HepG2 (cell line): Measurements from ENCODE around the gene DCDC2. TPM values are rescaled to one million over a fixed set of nuclear protein-coding genes. Genes with fewer than 3 reads are reported as not detected.
A peak's percentile ranks its signal among the peaks of the same experiment; 100 is the strongest.

Source experiments
- ARID4A ChIP-seq: sonication (generic); formaldehyde crosslinking; IDR thresholded peaks from 2 replicates; pipeline ENCODE4 v1.5.0; 2020; ENCODE audit warnings: mild to moderate bottlenecking, missing genetic modification reagents, borderline replicate concordance
- FOXC1 ChIP-seq: sonication (generic); formaldehyde crosslinking; IDR thresholded peaks from 2 replicates; pipeline ENCODE4 v1.8.0; 2022; ENCODE audit warnings: mild to moderate bottlenecking, missing genetic modification reagents, borderline replicate concordance
- IKZF1 ChIP-seq: fragments of 450-650 bp; IDR thresholded peaks from 2 replicates; pipeline ENCODE4 v1.7.1; 2016
- MBD4 ChIP-seq: IDR thresholded peaks from 2 replicates; pipeline ENCODE4 v1.6.1; 2012; ENCODE audit warnings: low read length, inconsistent platforms, borderline replicate concordance
- RBFOX2 ChIP-seq: fragments of 200-400 bp; formaldehyde crosslinking; IDR thresholded peaks from 2 replicates; pipeline ENCODE4 v1.6.1; 2017; ENCODE audit warnings: low read depth, mild to moderate bottlenecking, low read length
- SRSF4 ChIP-seq: fragments of 200-400 bp; formaldehyde crosslinking; IDR thresholded peaks from one replicate; pipeline ENCODE4 v1.6.1; 2018; ENCODE audit warnings: mild to moderate bottlenecking, low read depth, low read length, moderate library complexity; ENCODE audit not compliant: poor library complexity, severe bottlenecking
- ZFYVE20 ChIP-seq: sonication (generic); formaldehyde crosslinking; IDR thresholded peaks from 2 replicates; pipeline ENCODE4 v1.8.0; 2023; ENCODE audit warnings: low read depth, mild to moderate bottlenecking, moderate library complexity, missing genetic modification reagents, borderline replicate concordance
- ZMYM4 ChIP-seq: sonication (generic); formaldehyde crosslinking; IDR thresholded peaks from 2 replicates; pipeline ENCODE4 v1.8.1; 2023; ENCODE audit warnings: mild to moderate bottlenecking, missing genetic modification reagents
- ZNF335 ChIP-seq: sonication (generic); formaldehyde crosslinking; IDR thresholded peaks from 2 replicates; pipeline ENCODE4 v1.4.0; 2020; ENCODE audit warnings: missing genetic modification reagents
- ZNF572 ChIP-seq: sonication (generic); formaldehyde crosslinking; IDR thresholded peaks from 2 replicates; pipeline ENCODE4 v1.5.1; 2020; ENCODE audit warnings: mild to moderate bottlenecking, missing genetic modification reagents
- ZNF766 ChIP-seq: sonication (generic); formaldehyde crosslinking; IDR thresholded peaks from 2 replicates; pipeline ENCODE4 v1.5.0; 2020; ENCODE audit warnings: missing genetic modification reagents, borderline replicate concordance
- polyA plus RNA-seq, 8 experiments: library from polyadenylated mRNA; depleted of rRNA in 3 of 8; stranded (reverse) in 7 of 8; unstranded in 1 of 8; fragments of >200 nt; fragmentation: Illumina TruSeq in 4 of 8; extraction: Trizol in 4 of 8; gene quantifications; 2 replicates each; pipeline versions ENCODE4 v1.2.1 to v1.2.3, GENCODE V29; 2011 to 2016; ENCODE audit warnings: low read depth in 4 of 8, missing spikeins in 1 of 8, mixed read lengths in 1 of 8; ENCODE audit not compliant: insufficient read depth in 1 of 8
- total RNA-seq, 5 experiments: library from RNA; depleted of rRNA; stranded (reverse); fragments of >200 nt; fragmentation: Illumina TruSeq; extraction: Trizol; gene quantifications; 2 replicates each; pipeline ENCODE4 v1.2.3, GENCODE V29; 2016; ENCODE audit warnings: low read depth in 1 of 5
- TF ChIP-seq, protein P1 (sequence below), 2 experiments: sonication (generic) in 1 of 2; formaldehyde crosslinking in 1 of 2; IDR thresholded peaks; 2 replicates each; pipeline versions ENCODE4 v1.4.0 to v1.6.1; 2016 to 2020; ENCODE audit warnings: borderline replicate concordance in 1 of 2, low read depth in 1 of 2, mild to moderate bottlenecking in 1 of 2, missing genetic modification reagents in 1 of 2
- TF ChIP-seq, protein P2 (sequence below): sonication (generic); formaldehyde crosslinking; IDR thresholded peaks from 2 replicates; pipeline ENCODE4 v1.4.0; 2020; ENCODE audit warnings: missing genetic modification reagents
- TF ChIP-seq, protein P3 (sequence below): sonication (generic); formaldehyde crosslinking; IDR thresholded peaks from 2 replicates; pipeline ENCODE4 v1.5.0; 2020; ENCODE audit warnings: mild to moderate bottlenecking, missing genetic modification reagents
- TF ChIP-seq, protein P4 (sequence below): IDR thresholded peaks from 2 replicates; pipeline ENCODE4 v1.6.1; 2012; ENCODE audit warnings: low read depth, low read length, improper control_type of control experiment

The DCDC2 gene
- total and polyA plus RNA-seq, 2 of the 13 experiments (the other 11 are each of a cell fraction or from before 2014, with no cell fraction given) = 9.0 to 36.2 TPM

DNA sequence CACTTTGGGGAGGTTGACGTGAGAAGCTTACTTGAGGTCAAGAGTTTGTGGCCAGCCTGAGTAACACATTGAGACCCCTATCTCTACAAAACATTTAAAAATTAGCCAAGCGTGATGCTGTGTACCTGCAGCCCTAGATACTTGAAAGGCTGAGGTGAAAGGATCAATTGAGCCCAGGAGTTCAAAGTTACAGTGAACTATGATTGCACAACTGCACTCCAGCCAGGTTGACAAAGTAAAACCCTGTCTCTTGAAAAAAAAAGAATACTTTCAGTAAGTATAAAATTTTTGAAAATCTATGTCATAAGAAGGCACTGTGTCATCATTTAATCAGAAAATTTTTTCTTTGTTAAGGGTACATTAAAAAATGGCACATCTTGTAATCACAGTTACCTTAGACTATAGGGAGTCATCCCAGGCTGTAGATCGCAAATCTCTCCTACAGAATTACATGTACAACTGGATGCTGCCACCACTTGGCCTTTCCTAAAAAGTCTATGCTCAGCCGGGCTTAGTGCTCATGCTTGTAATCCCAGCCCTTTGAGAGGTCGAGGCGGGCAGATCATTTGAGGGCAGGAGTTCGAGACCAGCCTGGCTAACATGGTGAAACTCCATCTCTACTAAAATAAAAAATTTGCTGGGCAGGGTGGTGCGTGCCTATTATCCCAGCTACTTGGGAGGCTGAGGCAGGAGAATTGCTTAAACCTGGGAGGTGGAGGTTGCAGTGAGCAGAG, 27.8 kb upstream of the DCDC2 start (continued):
- TF ChIP-seq, protein P1, sequence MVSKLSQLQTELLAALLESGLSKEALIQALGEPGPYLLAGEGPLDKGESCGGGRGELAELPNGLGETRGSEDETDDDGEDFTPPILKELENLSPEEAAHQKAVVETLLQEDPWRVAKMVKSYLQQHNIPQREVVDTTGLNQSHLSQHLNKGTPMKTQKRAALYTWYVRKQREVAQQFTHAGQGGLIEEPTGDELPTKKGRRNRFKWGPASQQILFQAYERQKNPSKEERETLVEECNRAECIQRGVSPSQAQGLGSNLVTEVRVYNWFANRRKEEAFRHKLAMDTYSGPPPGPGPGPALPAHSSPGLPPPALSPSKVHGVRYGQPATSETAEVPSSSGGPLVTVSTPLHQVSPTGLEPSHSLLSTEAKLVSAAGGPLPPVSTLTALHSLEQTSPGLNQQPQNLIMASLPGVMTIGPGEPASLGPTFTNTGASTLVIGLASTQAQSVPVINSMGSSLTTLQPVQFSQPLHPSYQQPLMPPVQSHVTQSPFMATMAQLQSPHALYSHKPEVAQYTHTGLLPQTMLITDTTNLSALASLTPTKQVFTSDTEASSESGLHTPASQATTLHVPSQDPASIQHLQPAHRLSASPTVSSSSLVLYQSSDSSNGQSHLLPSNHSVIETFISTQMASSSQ (IDR thresholded peaks at IDR 0.05; ENCODE audit: low read depth) = peak; percentile 98
- TF ChIP-seq, protein P1 (CRISPR knock-in tag; IDR thresholded peaks at IDR 0.05; ENCODE audit: borderline replicate concordance) = peak; percentile 98
- TF ChIP-seq ZFYVE20 (CRISPR knock-in tag) = no peak
- TF ChIP-seq, protein P2, sequence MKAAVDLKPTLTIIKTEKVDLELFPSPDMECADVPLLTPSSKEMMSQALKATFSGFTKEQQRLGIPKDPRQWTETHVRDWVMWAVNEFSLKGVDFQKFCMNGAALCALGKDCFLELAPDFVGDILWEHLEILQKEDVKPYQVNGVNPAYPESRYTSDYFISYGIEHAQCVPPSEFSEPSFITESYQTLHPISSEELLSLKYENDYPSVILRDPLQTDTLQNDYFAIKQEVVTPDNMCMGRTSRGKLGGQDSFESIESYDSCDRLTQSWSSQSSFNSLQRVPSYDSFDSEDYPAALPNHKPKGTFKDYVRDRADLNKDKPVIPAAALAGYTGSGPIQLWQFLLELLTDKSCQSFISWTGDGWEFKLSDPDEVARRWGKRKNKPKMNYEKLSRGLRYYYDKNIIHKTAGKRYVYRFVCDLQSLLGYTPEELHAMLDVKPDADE (CRISPR knock-in tag) = no peak
- peak; percentile 55; the same call in 1 of the 2 replicates for TF ChIP-seq FOXC1 (CRISPR knock-in tag)
- TF ChIP-seq, protein P3, sequence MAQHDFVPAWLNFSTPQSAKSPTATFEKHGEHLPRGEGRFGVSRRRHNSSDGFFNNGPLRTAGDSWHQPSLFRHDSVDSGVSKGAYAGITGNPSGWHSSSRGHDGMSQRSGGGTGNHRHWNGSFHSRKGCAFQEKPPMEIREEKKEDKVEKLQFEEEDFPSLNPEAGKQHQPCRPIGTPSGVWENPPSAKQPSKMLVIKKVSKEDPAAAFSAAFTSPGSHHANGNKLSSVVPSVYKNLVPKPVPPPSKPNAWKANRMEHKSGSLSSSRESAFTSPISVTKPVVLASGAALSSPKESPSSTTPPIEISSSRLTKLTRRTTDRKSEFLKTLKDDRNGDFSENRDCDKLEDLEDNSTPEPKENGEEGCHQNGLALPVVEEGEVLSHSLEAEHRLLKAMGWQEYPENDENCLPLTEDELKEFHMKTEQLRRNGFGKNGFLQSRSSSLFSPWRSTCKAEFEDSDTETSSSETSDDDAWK (CRISPR knock-in tag) = no peak
- peak; percentile 92; the same call in 1 of the 2 replicates for TF ChIP-seq MBD4
- TF ChIP-seq ZNF766 (CRISPR knock-in tag) = no peak
- peak; percentile 55; the same call in 1 of the 2 replicates for TF ChIP-seq ARID4A (CRISPR knock-in tag)
- peak; percentile 74 for TF ChIP-seq ZMYM4 (CRISPR knock-in tag)
- TF ChIP-seq ZNF335 (CRISPR knock-in tag) = 0 out of 2 replicates have a peak, but pooled peaks have one; percentile 49
- TF ChIP-seq SRSF4 = no peak
- TF ChIP-seq ZNF572 (CRISPR knock-in tag) = no peak
- TF ChIP-seq RBFOX2 = no peak
- TF ChIP-seq, protein P4, sequence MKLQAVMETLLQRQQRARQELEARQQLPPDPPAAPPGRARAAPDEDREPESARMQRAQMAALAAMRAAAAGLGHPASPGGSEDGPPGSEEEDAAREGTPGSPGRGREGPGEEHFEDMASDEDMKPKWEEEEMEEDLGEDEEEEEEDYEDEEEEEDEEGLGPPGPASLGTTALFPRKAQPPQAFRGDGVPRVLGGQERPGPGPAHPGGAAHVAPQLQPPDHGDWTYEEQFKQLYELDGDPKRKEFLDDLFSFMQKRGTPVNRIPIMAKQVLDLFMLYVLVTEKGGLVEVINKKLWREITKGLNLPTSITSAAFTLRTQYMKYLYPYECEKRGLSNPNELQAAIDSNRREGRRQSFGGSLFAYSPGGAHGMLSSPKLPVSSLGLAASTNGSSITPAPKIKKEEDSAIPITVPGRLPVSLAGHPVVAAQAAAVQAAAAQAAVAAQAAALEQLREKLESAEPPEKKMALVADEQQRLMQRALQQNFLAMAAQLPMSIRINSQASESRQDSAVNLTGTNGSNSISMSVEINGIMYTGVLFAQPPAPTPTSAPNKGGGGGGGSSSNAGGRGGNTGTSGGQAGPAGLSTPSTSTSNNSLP = peak; percentile 75
- TF ChIP-seq IKZF1 = no peak
